HG03575 (cell line): ENCODE results near the gene KLHL17.

Experiments
- ATAC-seq: cut with Tn5 transposase; IDR thresholded peaks from one replicate; pipeline ENCODE4 v1.9.1; 2021; ENCODE audit not compliant: unreplicated experiment, insufficient number of reproducible peaks, low FRiP score; ENCODE audit errors: extremely low read depth

Gene KLHL17

GRCh38 chr1:934991-935750 is 25.2 kb upstream of the KLHL17 start:
- ATAC-seq: no peak

- ATAC-seq: no peak
These were observed 24.6 kb upstream of the KLHL17 start for GRCh38 chr1:935751-936231.

- ATAC-seq: no peak
These were observed 23.8 kb upstream of the KLHL17 start for GRCh38 chr1:936348-937264.

- ATAC-seq: no peak
These were observed 22.9 kb upstream of the KLHL17 start for GRCh38 chr1:937521-937920.

- no peak for ATAC-seq
These were observed 22.2 kb upstream of the KLHL17 start for GRCh38 chr1:938088-938683.

- no peak for ATAC-seq
These were observed 21.5 kb upstream of the KLHL17 start for GRCh38 chr1:938711-939489.

- ATAC-seq: no peak
These were observed 20.8 kb upstream of the KLHL17 start for GRCh38 chr1:939511-940106.

GRCh38 chr1:940107-941014 is 20.0 kb upstream of the KLHL17 start:
- no peak for ATAC-seq

GRCh38 chr1:941015-941587 is 19.3 kb upstream of the KLHL17 start:
- ATAC-seq: no peak

- no peak for ATAC-seq
These were observed 18.6 kb upstream of the KLHL17 start for GRCh38 chr1:941588-942383.

- no peak for ATAC-seq
These were observed 18.0 kb upstream of the KLHL17 start for GRCh38 chr1:942411-942821.

GRCh38 chr1:942864-943533 is 17.4 kb upstream of the KLHL17 start:
- ATAC-seq: no peak

- ATAC-seq: no peak
These were observed 16.6 kb upstream of the KLHL17 start for GRCh38 chr1:943545-944340.

GRCh38 chr1:944341-945325 is 15.8 kb upstream of the KLHL17 start:
- ATAC-seq: no peak
